ENCODE results near the gene SOST. TPM values are rescaled to one million over a fixed set of nuclear protein-coding genes. Genes with fewer than 3 reads are reported as not detected.

The SOST gene
- total RNA-seq, 8 experiments from 2014 or later = 0.08 to 0.24 (median 0.11) TPM; not detected in 3

DNA sequence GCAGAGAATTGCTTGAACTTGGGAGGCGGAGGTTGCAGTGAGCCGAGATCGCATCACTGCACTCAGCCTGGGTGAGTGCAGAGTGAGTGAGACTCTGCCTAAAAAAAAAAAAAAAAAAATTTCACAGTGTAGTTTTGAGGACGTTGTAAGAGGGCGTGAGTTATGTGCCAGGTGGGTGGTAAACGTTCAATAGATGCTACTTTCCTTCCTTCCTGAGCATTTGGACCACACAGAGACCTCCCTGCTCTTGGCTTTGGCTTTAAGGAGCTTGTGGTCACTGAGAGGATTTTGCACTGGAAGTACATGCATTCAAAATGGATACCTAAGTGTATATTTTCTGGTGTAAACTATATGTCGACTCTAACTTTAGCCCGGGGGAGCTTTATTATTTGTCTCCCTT lies 30.5 kb downstream of the SOST start:
- no peak for ATAC-seq (replicated peaks in 6 of 8)
- Histone ChIP-seq H3K27ac (no peak overlapping the region), H3K4me3 (no peak overlapping the region), H3K4me1 (replicated peaks in 1 of 2) (peaks cover 8 to 12% of the 10 kb centered on the region in 2 donors)
- in situ Hi-C loops (cut with MboI; ENCODE audit: low pct_unique_long_range_greater_than_20kb in 2 of 9, low sequenced_read_pairs in 9 of 9, unreplicated experiment in 9 of 9) = no loop called here
- 63 to 100% (median 83%) methylated on average over 2 to 8 of the region's 8 CpGs; no CpG with 5 or more reads in 1 of the 10 experiments for WGBS, 10 experiments

GRCh38 chr17:43723697-43724359 lies 34.8 kb downstream of the SOST start:
- in situ Hi-C loops (cut with MboI; ENCODE audit: low pct_unique_long_range_greater_than_20kb in 2 of 9, low sequenced_read_pairs in 9 of 9, unreplicated experiment in 9 of 9) = no loop called here
- 26 to 100% (median 57%) methylated on average over 1 to 6 of the region's 6 CpGs; no CpG with 5 or more reads in 1 of the 10 experiments for WGBS, 10 experiments

DNA sequence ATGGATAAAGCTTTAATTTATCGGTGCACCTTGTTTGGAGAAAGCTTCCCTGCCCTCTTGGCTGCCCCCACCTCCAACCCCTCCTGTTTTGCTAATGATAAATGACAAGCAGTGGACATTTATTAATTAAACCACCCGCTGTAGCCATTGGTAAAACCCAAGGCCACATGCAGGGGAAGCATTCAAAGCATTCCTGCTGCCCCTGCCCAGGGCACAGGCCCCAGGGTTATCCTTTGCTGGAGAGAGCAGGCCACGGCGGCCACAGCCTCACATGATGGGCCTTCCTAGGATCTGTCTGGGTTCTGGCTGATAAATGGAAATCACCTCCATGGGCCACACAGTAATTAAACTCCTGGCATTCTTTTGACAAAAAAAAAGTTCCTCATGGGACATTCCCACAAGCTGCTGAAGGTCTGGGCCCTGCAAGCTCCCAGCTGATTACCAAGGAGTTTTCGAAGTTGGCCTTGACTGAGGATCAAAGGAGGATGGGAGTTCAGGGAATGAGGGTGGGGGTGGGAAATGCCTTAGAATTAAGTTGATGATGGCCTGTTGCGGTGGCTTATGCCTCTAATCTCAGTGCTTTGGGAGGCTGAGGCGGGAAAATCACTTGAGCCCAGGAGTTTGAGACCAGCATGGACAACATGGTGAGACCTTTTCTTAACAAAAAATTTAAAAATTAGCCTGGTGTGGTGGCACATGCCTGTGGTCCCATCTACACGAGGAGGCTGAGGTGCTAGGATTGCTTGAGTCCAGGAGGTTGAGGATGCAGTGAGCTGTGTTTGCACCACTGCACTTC lies 35.5 kb downstream of the SOST start:
- Histone ChIP-seq H3K4me3 (no peak overlapping the region), H3K4me1 (replicated peaks in 1 of 2) (peaks cover 15 to 25% of the 10 kb centered on the region in 2 donors), H3K27ac (no peak overlapping the region)
- WGBS, 10 experiments = 58 to 90% (median 69%) methylated on average over 1 to 7 of the region's 8 CpGs; no CpG with 5 or more reads in 3 of the 10 experiments
- no peak for ATAC-seq (replicated peaks in 6 of 8)
- in situ Hi-C loops (cut with MboI; ENCODE audit: low pct_unique_long_range_greater_than_20kb in 2 of 9, low sequenced_read_pairs in 9 of 9, unreplicated experiment in 9 of 9) = no loop called here

More at GRCh38 chr17:43723697-43724359, 34.8 kb downstream of the SOST start:
- Histone ChIP-seq H3K27ac (peak overlapping the region in 1 of 2 donors; percentile 33), H3K4me3 (no peak overlapping the region), H3K4me1 (replicated peaks in 1 of 2) (peaks cover 15 to 25% of the 10 kb centered on the region in 2 donors)
- peak in 5 of 8 experiments; percentile 48 to 78 (median 61) for ATAC-seq (replicated peaks in 6 of 8)

- no peak for ATAC-seq (replicated peaks in 6 of 8)
Observed at GRCh38 chr17:43722269-43722619, 36.3 kb downstream of the SOST start.

DNA sequence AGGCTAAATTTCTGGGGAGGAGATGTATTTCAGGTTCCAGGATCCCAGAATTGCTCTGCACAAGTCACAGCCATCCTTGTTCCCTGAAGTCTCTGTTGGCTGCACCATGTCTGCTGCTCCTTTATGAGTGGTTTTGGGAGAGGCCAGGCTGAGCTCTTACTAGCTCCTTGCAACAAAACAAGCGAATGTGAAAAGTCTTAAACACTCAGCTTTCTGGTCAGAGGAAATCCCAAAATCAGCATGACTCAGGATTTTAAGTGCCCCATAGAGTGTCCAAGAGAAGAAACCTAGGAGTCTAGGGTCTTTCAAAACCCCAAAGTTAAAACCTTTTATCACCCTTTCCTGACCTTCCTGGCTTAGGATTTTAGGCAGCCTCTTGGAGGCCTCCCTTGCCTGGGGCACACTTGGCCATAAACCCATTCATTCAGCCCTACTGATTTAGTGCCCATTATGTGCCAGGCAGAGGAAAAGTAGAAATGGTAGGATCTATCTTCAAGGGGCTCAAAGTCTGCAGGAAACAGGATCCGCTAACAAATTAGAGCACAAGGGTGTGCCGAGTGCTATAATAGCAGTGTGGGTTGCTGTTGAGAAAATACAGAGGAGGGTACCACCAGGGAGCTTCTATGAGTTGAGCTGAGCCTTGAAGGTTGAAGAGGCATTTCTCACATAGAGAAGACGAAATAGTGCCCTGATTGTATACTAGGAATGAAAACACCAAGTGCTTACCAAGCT lies 36.9 kb downstream of the SOST start:
- Histone ChIP-seq H3K4me3 (no peak overlapping the region), H3K27ac (no peak overlapping the region), H3K4me1 (replicated peaks in 1 of 2) (peaks cover 15 to 25% of the 10 kb centered on the region in 2 donors)
- no peak for ATAC-seq (replicated peaks in 6 of 8)
- in situ Hi-C loops (cut with MboI; ENCODE audit: low pct_unique_long_range_greater_than_20kb in 2 of 9, low sequenced_read_pairs in 9 of 9, unreplicated experiment in 9 of 9) = no loop called here
- WGBS, 10 experiments = 30 to 100% (median 93%) methylated on average over 1 to 4 of the region's 4 CpGs; no CpG with 5 or more reads in 1 of the 10 experiments

More at GRCh38 chr17:43722269-43722619, 36.3 kb downstream of the SOST start:
- 75 to 100% (median 94%) methylated on average over 1 to 2 of the region's 3 CpGs; no CpG with 5 or more reads in 4 of the 10 experiments for WGBS, 10 experiments
- in situ Hi-C loops (cut with MboI; ENCODE audit: low pct_unique_long_range_greater_than_20kb in 2 of 9, low sequenced_read_pairs in 9 of 9, unreplicated experiment in 9 of 9) = no loop called here
- Histone ChIP-seq H3K4me3 (no peak overlapping the region), H3K27ac (no peak overlapping the region), H3K4me1 (replicated peaks in 1 of 2) (peaks cover 15 to 25% of the 10 kb centered on the region in 2 donors)

GRCh38 chr17:43720311-43721060 lies 38.1 kb downstream of the SOST start:
- peaks cover 15 to 25% of the 10 kb centered on the region in 2 donors for H3K4me1 ChIP-seq (replicated peaks in 1 of 2)
- peak overlapping the region; percentile 22 to 81 for H3K27ac ChIP-seq
- peak; percentile 82 to 97 (median 90) for ATAC-seq (replicated peaks in 6 of 8)
- 8 to 59% (median 22%) methylated on average over 3 to 15 of the region's 64 CpGs; no CpG with 5 or more reads in 4 of the 10 experiments for WGBS, 10 experiments
- in situ Hi-C loops (cut with MboI; ENCODE audit: low pct_unique_long_range_greater_than_20kb in 2 of 9, low sequenced_read_pairs in 9 of 9, unreplicated experiment in 9 of 9) = no loop called here
- peak overlapping the region; percentile 31 to 41 (median 34) for H3K4me3 ChIP-seq

- Histone ChIP-seq H3K27ac (no peak overlapping the region), H3K4me3 (no peak overlapping the region), H3K4me1 (replicated peaks in 1 of 2) (peaks cover 15 to 23% of the 10 kb centered on the region in 2 donors)
- no peak for ATAC-seq (replicated peaks in 6 of 8)
- WGBS, 10 experiments = 20 to 100% (median 84%) methylated on average over 1 to 3 of the region's 3 CpGs; no CpG with 5 or more reads in 1 of the 10 experiments
- in situ Hi-C loops (cut with MboI; ENCODE audit: low pct_unique_long_range_greater_than_20kb in 2 of 9, low sequenced_read_pairs in 9 of 9, unreplicated experiment in 9 of 9) = no loop called here
Observed at GRCh38 chr17:43719578-43719977, 39.0 kb downstream of the SOST start.

DNA sequence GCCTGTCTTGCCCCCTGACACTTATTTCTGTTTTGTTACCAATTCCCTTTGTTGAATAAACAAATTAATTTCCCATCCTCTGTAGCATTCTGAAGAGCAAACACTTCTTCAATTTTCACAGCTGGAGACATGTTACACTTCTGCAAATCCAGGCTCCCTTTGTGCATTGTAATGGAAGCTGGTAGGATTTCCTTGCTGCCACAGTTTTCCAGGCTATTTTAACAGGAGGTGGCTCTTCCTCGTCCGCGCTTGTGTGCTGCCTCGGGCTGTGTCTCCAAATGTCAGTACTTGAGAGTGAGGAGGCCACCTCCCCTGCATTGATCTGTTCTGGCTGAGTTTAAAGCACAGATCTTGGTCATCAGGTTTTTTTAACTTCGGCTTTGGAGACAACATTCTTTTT lies 40.0 kb downstream of the SOST start:
- no peak overlapping the region for H3K4me3 ChIP-seq
- ATAC-seq (replicated peaks in 6 of 8) = no peak
- H3K4me1 ChIP-seq (replicated peaks in 1 of 2) = peaks cover 7 to 13% of the 10 kb centered on the region in 2 donors
- H3K27ac ChIP-seq = no peak overlapping the region
- 55 to 100% (median 71%) methylated on average over 1 to 5 of the region's 5 CpGs; no CpG with 5 or more reads in 4 of the 10 experiments for WGBS, 10 experiments
- in situ Hi-C loops (cut with MboI; ENCODE audit: low pct_unique_long_range_greater_than_20kb in 2 of 9, low sequenced_read_pairs in 9 of 9, unreplicated experiment in 9 of 9) = no loop called here

- no peak overlapping the region for H3K4me3 ChIP-seq
- WGBS, 10 experiments = 53 to 86% (median 73%) methylated on average over 3 to 6 of the region's 6 CpGs
- in situ Hi-C loops (cut with MboI; ENCODE audit: low pct_unique_long_range_greater_than_20kb in 2 of 9, low sequenced_read_pairs in 9 of 9, unreplicated experiment in 9 of 9) = no loop called here
- peaks cover 7 to 15% of the 10 kb centered on the region in 2 donors for H3K4me1 ChIP-seq (replicated peaks in 1 of 2)
- H3K27ac ChIP-seq = no peak overlapping the region
- ATAC-seq (replicated peaks in 6 of 8) = no peak
Observed at GRCh38 chr17:43717913-43718312, 40.7 kb downstream of the SOST start.

DNA sequence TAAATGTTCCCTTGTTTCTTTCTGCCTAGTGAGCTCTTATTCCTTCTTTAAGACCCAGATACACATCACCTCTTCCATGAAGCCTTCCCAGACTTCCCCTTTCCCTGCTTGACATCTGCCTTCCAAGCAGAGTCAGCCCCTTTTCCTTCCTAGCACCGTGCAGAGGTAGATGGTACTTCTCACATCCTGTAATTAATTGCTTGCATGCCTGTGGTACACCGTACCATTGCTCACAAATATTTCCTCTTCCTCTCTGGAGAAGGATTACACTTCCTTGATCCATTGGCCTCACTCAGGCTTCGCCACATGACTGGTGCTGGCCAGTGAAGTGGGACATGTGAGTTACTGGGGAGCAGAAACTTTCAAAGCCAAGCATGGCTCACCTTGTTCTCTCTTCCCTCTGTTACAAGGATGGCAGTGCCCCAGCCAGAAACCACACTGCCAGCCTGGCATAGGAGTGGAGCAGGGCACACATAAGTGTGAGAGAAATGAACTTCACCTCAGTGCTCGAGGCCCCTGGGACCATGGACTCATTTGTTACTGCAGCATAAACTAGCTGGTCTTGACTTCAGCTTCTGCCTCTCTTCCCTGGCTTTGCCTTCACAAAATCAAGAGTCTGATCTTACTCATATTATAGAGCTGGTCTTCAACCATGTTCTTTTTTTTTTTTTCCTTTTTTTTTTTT lies 44.0 kb downstream of the SOST start:
- Histone ChIP-seq H3K27ac (no peak overlapping the region), H3K4me1 (replicated peaks in 1 of 2) (peaks cover 3 to 5% of the 10 kb centered on the region in 2 donors), H3K4me3 (no peak overlapping the region)
- no peak for ATAC-seq (replicated peaks in 6 of 8)
- in situ Hi-C loops (cut with MboI; ENCODE audit: low pct_unique_long_range_greater_than_20kb in 2 of 9, low sequenced_read_pairs in 9 of 9, unreplicated experiment in 9 of 9) = no loop called here
- 0 to 100% (median 67%) methylated on average over 1 to 3 of the region's 4 CpGs; no CpG with 5 or more reads in 2 of the 10 experiments for WGBS, 10 experiments

GRCh38 chr17:43713494-43714162 lies 45.0 kb downstream of the SOST start:
- Histone ChIP-seq H3K4me3 (peak overlapping the region; percentile 20 to 33 (median 24)), H3K4me1 (replicated peaks in 1 of 2) (peaks cover 3 to 5% of the 10 kb centered on the region in 2 donors), H3K27ac (no peak overlapping the region)
- peak; percentile 74 to 93 (median 86) for ATAC-seq (replicated peaks in 6 of 8)
- WGBS, 10 experiments = 0 to 7% (median 2%) methylated on average over 1 to 30 of the region's 53 CpGs; no CpG with 5 or more reads in 2 of the 10 experiments
- in situ Hi-C loops (cut with MboI; ENCODE audit: low pct_unique_long_range_greater_than_20kb in 2 of 9, low sequenced_read_pairs in 9 of 9, unreplicated experiment in 9 of 9) = no loop called here

Data from motor neuron (in vitro differentiated cells).